GM18907 (cell line): ENCODE data around the gene CDC42EP2.
"Not testable (repeated sequence)": the region's sequence is repeated elsewhere in the genome, so short reads cannot be mapped to it uniquely, and the experiment has no call there.

ENCODE experiments used
- ATAC-seq: cut with Tn5 transposase; IDR thresholded peaks from one replicate; pipeline ENCODE4 v1.9.1; 2021; ENCODE audit warnings: mild to moderate bottlenecking, moderate library complexity; ENCODE audit not compliant: unreplicated experiment

Gene CDC42EP2

DNA sequence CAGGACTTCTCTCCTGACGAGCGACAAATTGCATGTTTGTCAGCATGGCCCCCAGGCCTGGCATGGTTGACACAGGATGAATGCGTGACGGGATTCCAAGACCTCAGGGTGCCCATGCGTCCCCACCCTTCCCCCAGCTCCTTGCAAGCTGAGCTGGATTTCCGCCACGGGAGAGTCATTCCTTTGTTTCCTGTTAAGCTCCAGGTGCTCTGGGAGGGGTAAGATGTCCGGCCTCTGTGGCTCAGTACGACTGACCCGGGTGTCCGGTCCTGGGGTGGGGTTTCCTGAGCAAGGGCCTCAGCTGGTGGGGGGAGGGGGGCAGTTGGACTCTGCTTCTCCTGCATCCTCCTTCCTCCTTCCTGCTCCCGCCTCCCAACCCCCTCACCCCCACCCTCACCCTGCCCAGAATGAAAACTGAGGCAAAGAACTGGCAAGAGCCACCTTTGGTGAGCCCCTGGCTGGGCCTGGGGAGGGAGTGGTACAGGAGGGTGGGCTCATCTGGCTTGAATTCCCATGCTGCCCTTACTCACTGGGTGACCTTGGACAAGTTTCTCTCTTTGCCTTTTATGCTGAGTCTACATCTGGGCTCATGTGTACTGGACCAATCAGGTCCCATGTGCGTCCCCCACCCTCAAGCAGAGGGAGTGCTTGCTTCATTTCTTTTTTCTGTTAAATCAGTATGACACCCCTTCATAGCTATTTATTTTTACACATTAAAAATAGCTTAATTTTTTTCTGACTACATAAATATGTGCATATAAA is 2.5 kb downstream of the CDC42EP2 start:
- ATAC-seq, result no peak

DNA sequence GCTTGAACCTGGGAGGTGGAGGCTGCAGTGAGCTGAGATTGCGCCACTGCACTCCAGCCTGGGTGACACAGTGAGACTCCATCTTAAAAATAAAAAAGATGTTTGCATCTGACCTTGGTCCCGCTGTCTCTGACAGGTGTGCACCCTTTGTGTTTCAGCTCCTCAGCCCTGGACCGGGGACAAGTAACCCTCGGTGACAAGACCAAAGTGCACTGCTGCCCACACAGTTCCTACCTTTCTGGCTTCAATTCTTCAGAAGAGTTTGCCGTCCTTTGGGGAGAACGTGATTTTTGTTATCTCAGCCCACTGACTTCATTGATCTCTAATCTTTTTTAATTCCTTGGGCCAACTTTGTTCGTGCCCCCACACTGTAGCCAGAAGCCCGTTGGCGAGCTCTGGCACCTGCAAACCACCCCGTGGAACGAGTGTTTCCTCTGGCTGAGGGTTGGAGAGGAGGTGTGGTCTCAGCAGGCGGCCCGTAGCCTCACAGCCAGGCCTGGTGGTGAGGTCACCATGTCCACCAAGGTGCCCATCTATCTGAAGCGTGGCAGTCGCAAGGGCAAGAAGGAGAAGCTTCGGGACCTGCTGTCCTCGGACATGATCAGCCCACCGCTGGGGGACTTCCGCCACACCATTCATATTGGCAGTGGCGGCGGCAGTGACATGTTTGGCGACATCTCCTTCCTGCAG is 5.9 kb downstream of the CDC42EP2 start:
- ATAC-seq, result no peak

DNA sequence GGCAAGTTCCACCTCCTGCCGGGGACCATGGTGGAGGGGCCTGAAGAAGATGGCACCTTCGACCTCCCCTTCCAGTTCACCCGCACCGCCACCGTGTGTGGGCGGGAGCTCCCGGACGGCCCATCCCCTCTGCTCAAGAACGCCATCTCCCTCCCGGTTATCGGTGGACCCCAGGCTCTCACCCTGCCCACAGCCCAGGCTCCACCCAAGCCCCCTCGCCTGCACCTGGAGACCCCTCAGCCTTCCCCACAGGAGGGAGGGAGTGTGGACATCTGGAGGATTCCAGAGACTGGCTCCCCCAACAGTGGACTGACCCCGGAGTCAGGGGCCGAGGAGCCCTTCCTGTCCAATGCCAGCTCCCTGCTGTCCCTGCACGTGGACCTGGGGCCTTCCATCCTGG is 6.4 kb downstream of the CDC42EP2 start:
- ATAC-seq, result no peak

DNA sequence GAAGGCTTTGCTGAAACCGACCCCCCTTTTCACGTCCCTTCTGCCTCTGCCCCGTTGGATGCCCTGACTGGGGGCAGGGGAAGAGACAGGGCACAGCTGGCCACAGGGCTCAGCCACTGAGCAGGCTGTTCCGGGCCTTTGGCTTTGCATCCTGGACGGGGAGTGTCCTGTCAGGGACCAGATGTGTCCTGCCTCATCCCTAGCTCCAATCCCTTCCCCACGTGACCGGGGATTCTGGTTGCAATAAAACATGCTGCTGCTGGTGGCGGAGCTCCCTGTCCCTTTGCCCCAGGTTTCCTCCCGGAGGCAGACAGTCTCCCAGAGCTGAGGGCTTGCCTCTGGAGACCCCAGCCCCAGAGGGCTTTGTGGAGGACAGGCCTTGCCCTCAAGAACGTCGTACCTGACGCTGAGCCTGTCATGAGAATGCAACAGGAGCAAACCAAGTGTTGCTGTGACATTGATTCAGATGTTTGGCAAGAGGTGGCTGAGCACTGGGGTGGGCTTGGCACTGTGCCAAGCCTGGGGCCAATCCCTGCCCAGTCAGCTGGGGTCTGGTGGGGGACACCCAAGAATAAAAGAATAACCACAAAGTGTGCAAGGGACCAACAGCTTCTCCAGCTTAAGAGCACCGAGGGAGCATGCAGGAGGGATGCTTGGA is 7.3 kb downstream of the CDC42EP2 start:
- no peak for ATAC-seq

DNA sequence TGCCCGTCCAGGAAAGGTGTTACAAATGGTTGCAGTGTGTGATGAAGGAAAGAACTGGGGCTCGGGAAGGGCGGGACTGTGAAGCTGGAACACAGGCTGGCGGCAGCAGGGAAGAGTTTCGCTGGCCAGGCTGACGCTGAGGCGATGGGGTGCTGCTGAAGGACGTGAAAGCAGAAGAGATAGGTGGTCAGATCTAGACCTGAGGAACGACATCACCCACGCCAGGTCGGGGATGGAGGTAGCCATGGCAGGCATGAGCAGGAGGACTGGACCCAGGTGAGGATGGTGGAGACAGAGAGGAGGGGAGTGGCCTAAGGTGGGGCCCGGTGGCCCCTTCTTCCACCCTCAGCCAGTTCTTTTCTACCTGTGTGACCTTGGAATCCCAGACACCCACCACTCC is 9.1 kb downstream of the CDC42EP2 start:
- no peak for ATAC-seq

DNA sequence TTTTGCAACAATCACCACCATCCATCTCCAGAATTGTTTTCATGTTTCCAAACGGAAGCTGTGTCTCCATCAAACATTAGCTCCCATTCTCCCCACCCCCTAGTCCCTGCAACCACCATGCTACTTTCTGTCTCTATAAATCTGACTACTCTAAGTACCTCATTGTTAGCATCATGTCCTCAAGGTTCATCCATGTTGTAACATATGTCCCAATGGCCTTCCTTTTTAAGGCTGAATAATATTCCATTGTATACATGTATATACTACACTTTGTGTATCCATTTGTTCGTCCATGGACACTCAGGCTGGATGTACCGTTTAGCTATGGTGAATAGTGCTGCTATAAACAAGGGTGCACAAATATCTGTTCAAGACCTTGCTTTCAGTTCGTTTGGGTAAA is 10.8 kb downstream of the CDC42EP2 start:
- ATAC-seq, result no peak

DNA sequence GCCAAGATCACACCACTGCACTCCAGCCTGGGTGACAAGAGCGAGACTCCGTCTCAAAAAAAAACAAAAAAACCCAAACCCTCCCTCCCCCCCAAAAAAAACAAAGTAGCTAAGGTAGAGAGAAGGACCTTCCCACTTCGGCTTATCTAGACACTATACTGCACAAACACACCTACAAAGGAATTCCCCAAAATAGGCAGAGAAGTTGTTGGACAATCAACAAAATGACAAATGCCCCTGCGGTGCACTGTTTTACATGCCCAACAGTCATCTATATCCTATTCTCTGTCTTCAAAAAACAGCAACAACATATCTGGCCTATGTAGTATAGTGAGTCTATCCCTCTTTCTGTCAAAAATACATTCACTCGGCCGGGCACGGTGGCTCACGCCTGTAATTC is 12.4 kb downstream of the CDC42EP2 start:
- no peak for ATAC-seq

DNA sequence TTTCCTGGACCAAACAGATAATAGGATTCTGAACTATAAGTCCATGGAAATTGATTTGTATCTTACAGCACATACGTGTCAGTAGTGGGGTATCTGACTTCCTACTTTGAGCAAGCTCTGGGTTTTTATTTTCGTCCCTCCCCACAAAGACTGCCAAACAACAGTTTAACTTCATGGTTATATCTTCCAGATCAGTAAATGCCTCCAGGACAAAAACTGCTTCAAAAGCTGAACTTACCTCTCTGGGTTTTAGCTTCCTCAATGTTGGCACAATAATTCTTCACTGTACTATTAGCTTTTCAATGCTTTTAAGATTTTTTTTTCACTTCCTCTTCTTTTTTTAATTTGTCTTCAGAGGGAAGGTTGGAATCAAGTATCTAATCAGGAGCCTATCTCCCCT is 14.8 kb downstream of the CDC42EP2 start:
- no peak for ATAC-seq

DNA sequence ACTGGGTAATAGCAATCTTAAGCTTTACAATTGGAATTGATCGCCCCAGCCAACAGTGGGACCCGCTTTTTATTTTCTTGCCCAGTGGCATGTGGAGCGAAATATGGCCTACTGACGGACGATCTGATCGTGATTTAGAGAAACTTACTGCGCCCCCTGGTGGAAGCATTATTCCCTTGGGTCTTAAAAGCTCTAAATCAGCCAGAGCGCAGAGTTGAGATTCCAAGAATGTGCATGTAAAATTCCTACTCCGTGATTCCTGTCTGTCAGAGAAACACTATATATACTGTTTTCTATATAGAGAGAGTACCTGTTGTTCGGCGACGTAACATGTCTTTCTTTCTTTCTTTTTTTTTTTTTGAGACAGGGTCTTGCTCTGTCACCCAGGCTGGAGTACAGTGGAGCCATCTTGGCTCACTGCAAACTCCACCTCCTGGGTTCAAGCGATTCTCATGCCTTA is 15.3 kb downstream of the CDC42EP2 start:
- no peak for ATAC-seq

DNA sequence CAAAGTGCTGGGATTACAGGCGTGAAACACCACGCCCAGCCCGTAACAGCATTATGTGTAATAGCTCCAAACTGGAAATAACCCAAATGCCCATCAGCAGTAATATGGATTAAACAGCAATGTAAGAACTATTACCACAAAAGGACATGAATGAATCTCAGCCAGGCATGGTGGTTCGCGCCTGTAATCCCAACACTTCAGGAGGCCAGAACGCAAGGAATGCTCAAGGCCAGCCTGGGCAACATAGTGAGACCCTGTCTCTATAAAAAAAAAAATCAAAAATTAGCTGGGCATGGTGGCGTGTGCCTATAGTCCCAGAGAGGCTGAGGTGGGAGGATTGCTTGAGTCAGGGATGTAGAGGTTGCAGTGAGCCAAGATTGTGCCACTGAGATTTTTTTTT is 15.9 kb downstream of the CDC42EP2 start:
- no peak for ATAC-seq

DNA sequence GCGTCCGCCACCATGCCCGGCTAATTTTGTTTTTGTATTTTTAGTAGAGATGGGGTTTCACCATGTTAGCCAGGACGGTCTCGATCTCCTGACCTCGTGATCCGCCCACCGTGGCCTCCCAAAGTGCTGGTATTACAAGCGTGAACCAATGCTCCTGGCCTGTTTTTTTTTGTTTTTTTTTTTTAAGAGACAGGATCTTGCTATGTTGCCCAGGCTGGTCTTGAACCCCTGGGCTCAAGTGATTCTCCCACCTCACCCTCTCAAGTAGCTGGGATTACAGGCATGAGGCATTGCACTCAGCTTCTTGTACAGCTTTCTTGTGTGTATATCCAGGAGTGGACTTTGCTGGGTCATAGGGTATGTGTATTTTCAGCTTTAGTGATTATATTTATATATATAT is 17.9 kb downstream of the CDC42EP2 start:
- ATAC-seq, result not testable (repeated sequence)

DNA sequence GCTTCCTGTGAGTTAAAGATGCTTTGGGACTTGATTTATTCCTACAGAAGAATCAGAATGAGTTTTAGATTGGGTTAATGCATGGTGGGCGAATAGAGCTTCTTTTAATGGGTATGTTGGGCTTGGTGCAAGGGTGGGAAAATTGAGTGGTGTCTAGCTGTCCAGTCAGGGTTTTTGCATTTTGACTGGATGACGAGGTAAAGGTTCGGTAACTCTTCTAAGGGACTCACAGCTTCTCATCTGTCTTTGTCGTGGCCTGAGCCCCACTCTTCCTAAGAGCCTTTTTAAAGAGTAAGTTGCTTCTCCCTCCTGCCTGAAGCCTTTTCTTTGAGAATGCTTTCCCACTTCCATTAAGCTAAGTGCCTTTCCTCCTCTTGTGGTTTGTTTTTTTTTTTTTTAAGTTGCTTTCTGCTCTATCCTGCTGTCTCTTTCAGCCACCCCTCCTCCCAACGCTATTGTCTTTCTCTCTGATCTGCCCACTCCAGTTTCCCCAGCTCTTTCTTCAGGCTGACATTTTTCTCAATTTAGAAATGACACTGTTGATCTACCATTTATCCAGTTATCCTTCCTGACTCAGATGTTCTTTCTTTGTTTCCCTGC is 20.1 kb downstream of the CDC42EP2 start:
- no peak for ATAC-seq

DNA sequence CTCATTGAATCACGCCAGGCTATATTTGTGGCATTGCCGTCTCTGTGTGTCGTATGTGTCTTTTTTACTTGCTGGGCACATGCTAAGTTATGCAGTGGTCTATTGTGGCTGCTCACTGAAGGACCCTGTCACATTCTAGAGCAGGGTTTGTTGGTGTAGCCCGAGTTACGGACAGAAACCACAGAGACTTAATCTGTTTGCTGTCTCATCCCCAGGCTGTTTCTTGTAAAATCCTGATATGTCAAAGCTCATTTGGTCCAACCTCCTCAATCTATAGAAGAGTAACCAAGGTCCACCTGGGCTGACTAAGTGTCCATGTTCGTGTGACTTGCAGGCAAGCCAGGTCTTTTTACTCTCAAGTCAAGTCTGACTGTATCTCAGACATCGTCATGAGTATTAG is 24.0 kb downstream of the CDC42EP2 start:
- no peak for ATAC-seq

DNA sequence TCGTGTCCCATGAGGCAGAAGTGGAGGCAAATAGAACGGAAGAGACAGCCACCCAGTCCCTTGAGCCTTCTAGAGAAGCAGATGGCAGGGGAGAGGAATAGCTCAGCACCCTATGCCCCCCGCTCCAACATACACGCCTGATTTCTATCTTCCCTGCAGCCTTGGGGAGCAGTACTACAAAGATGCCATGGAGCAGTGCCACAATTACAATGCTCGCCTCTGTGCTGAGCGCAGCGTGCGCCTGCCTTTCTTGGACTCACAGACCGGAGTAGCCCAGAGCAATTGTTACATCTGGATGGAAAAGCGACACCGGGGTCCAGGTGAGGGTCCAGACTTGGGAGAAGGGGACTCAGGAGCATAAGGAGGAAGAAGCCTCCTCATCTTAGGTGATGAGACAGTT is 25.6 kb downstream of the CDC42EP2 start:
- ATAC-seq, result no peak

DNA sequence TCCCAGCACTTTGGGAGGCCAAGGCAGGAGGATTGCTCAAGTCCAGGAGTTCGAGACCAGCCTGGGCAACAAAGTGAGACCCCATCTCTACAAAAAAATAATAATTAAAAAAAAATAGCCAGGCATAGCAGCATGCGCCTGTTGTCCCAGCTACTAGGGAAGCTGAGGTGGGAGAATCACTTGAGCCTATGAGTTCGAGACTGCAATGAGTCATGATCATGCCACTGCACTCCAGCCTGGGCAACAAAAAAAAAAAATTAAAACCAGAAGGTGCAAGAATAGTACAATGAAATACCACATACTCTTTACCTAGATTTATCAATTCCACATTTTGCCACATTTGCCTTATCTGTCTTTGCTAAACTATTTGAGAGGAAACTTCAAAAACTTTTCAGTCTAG is 27.2 kb downstream of the CDC42EP2 start:
- ATAC-seq, result no peak

DNA sequence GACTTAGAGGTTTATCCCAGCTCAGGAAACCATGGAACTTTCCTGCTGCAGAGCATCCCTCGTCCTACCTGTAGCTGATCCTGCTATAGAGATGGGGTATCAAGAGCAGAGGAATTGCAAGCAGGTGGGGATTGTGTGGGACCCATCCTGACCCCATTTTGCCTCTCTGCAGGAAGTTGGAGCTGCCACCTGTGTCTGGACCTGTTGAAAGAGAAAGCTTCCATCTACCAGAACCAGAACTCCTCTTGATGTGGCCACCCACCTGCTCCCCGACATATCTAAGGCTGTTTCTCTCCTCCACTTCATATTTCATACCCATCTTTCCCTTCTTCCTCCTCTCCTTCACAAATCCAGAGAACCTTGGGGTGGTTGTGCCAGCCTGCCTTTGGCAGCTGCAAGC is 36.8 kb downstream of the CDC42EP2 start:
- ATAC-seq, result no peak

DNA sequence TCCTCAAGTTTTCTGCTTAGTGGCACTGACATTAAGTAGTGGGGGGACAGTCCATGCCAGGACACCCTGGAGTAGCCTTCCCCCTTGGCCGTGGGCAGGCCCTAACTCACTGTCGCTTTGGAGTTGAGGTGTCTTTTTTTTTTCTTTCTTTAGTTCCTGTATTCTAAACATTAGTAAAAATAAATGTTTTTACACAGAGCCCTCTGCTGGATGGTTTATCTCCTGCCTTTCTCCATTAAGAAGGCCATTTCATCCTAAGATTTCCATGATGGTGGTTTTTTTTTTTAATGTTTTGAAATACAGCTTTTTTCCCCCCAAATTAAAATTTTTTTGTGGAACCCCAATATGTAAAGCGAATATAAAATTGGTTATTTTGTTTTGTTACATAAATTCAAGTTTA is 38.1 kb downstream of the CDC42EP2 start:
- no peak for ATAC-seq

DNA sequence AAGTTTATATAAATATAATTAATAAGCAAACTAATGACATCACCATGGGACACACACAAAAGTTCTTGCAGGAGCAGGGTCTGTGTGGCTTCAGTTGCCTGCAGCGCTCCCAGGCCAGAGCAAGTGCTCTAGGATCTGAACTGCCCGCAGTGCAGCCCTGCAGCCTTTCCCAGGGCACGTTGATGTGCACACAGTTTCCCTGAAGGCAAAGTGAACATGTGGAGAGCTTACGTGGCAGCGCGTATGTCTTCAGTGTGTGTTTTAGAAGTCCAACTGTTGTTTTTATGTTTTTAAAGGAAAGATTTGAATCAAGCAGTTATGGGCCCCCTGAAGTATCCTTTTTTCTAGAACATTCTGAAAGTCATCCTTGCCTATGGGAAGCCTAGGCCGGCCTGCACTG is 38.7 kb downstream of the CDC42EP2 start:
- no peak for ATAC-seq

DNA sequence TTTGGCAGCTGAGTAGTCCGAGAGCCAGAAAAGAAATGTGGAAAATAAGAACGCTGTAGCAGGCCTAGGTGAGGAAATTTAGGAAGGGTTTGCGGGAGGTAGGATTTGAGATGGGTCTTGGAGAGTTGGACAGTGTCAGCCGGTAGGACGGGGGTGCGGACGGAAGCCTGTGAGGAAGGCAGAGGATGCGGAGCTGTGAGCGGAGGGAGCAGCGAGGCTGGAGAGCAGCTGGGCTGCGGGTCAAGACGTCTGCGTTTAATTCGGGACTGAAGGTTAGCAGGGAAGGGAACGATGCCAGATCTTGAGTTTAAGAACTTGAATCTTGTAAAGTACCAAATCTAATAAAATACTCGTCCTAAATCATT is 39.2 kb downstream of the CDC42EP2 start:
- no peak for ATAC-seq

DNA sequence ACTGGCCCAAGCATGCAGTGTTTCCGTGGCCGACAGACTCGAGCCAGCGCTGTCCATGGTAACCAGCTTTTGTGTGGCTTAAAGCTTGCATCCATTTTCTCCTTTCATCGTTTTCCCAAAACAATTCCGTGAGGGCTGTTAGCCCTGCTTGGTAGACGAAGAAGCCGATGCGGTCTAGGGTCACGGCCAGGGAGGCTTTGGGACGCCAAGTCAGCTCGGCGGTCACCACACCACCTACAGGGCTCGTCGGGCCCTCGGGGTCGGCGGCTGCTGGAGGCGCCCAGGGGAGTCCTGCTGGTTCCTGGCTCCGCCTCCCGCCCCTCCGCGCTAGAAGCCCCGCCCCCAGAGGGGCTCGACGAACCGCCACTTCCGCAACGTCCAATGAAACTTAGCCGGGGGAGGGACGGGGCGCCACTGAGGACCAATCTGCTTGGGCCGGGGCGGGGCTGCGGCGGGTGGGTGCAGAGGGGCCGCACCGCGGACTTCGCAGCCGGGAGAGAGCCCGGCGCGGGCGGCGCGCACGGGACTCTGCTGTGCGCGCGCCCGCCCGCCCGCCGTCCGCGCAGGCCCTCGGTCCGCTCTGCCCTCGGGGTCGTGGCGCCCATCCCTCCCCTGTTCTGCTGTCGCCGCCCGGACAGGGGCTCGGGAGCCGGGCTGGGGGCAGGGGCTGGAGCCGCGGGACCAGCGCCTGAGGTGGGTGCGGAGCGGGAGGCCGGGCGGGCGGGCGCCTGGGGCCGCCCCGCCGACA is 39.8 kb downstream of the CDC42EP2 start, which contains the start of gene TIGD3:
TSS of gene TIGD3 (plus strand) at position 487 of the 748 bp plus-strand sequence. CDS start 1,058 bp downstream, outside the sequence.
- peak; percentile 75 for ATAC-seq
